T-helper 22 cell (primary cell): ENCODE results near the gene HS3ST2.
"Not testable (repeated sequence)": the region's sequence is repeated elsewhere in the genome, so short reads cannot be mapped to it uniquely, and the experiment has no call there.

Source experiments
- DNase-seq: peaks from one replicate; pipeline ENCODE4 v3.0.0-alpha.2; 2020; ENCODE audit warnings: low read depth

Gene HS3ST2

DNA sequence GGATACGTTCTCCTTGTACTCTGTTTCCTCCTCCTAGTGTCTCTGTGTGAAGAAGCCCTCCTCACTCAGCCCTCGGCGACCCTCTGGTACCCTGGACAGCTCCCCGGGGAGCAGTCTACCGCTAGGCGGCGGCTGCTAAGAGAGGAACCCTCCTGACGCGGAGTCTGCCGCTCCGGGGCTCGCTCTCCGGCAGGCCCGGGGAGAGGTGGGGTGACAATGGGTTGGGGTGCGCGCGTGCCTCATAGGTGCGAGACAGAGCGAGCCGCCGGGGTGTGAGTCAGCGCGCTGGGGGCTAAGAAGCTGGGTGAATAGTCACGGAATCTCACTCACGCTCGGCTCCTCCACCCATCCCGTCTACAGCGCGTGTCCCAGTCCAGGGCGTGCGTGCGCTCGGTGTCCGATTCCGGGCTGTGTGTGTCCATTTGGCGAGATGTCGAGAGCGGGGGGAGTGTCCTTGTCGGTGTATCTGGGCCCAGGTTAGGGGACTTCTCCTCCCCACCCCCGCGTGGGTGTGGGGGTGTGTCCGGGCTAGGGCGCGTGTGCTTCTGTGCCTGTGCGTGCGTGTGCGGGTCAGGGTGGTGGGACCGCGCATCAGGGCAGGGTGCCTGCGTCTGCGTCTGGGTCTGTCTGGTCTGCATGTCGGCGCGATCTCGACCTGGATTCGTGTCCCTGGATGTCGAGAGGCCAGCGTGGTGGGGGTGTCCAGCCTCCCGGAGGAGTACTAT lies 577 bp upstream of the HS3ST2 start:
- DNase-seq = no peak

DNA sequence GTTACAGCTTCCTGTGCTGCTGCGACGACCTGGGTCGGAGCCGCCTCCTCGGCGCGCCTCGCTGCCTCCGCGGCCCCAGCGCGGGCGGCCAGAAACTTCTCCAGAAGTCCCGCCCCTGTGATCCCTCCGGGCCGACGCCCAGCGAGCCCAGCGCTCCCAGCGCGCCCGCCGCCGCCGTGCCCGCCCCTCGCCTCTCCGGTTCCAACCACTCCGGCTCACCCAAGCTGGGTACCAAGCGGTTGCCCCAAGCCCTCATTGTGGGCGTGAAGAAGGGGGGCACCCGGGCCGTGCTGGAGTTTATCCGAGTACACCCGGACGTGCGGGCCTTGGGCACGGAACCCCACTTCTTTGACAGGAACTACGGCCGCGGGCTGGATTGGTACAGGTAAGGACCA lies 746 bp downstream of the HS3ST2 start:
- DNase-seq = no peak

DNA sequence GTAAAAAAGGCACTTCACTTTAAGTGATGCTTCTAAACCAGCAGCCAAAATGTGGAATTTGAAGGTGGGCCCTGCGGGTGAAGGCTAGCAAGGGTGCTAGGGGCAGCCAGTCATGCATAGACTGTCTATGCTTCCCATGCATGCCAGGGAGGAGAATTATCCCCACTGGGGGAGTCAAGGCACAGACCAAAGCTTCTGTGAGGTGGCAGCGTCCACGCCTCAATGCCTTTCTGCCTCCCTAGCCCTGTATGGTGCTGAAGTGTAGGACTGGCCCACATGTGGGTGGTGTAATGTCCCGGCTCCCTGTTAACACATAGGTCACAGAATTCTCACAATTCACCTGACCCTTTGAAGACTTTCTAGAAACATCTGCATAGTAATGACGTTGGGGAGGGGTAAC lies 1.9 kb downstream of the HS3ST2 start:
- DNase-seq = no peak

DNA sequence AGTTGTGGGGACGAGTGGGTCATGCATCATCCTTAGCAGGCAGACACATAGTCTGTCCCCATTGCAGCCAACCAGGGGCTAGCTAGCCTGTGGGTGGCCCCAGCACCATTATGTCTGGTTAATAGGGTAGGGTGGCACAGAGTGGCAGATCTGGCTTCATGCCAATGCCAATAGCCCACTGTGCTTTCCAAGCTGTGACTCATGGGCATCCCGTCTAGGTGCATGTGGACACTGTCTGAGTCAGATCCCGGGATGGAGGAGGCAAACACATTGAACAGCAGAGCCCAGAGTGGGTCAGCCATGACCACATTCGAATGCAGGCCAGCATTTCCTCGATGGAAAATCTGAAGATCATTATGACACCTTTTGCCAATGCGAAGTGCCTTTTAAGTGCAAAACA lies 2.5 kb downstream of the HS3ST2 start:
- DNase-seq = no peak

DNA sequence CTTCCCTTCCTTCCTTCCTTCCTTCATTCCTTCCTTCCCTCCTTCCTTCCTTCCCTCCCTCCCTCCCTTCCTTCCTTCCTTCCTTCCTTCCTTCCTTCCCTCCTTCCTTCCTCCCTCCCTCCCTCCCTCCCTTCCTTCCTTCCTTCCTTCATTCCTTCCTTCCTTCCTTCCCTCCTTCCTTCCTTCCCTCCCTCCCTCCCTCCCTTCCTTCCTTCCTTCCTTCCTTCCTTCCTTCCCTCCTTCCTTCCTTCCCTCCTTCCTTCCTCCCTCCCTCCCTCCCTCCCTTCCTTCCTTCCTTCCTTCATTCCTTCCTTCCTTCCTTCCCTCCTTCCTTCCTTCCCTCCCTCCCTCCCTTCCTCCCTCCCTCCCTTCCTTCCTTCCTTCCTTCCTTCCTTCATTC lies 4.8 kb downstream of the HS3ST2 start:
- DNase-seq = not testable (repeated sequence)

DNA sequence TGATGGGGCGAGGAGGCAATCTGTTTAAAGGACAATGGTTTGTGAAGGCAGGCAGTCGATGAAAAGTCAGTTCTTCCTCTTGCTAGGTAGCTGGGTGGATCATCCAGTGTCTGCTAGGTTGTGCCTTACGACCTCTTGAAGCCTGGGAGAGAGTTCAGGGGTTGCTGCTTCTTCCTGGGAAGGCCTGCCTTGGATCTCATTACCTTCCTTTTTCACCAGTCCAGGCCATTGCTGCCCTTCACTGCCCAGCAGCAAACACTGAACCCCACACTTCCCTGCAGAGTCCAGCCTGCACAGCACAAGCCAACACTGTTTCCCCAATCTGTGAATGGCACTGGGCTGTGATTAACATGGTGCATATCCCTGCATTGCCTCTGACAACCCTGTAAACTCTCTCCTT lies 24.7 kb downstream of the HS3ST2 start:
- DNase-seq = no peak

DNA sequence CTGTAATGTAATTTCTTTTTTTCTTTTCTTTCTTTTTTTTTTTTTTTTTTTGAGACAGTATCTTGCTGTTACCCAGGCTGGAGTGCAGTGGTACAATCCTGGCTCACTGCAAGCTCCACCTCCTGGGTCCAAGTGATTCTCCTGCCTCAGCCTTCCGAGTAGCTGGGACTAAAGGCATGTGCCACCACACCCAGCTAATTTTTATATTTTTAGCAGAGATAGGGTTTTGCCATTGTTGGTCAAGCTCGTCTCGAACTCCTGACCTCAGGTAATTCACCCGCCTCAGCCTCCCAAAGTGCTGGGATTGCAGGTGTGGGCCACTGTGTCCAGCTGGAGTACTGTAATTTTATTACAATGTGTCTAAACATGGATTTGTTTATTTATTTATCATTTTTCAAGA lies 28.1 kb downstream of the HS3ST2 start:
- DNase-seq = not testable (repeated sequence)

DNA sequence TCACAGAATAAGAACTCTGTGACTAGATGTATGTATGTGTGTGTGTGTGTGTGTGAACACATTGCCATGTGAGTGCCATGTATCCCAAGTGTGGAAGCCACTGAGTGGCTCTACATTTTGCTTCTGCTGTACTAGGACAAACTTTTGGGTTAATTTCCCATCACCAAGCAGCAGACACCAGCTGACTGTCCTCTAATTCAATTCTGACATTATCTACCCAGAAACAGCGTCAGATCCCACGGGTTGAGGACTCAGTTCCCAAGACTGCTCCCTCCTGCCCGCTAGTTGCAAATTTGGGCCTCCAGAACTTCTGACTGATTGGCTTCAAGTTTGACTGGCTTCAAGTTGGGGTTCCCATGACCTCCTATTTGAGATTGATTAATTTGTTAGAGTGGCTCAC lies 29.2 kb downstream of the HS3ST2 start:
- no peak for DNase-seq

DNA sequence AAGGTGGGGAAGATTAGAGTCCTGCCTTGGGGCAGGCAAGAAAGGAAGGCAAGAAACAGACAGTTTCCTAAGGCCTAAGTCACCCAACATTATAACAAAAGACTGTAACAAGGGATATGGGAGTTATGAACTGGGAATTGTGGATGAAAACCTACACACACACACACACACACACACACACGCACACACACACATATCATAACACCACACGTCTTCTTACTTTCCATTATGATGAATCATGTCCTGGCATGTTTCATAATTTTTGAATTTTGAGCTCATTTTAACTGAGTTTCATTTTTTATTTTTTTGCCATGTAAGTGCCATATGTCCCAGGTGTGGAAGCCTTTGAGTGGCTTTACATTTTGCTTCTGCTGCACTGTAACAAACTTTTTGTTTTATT lies 29.9 kb downstream of the HS3ST2 start:
- DNase-seq = no peak

DNA sequence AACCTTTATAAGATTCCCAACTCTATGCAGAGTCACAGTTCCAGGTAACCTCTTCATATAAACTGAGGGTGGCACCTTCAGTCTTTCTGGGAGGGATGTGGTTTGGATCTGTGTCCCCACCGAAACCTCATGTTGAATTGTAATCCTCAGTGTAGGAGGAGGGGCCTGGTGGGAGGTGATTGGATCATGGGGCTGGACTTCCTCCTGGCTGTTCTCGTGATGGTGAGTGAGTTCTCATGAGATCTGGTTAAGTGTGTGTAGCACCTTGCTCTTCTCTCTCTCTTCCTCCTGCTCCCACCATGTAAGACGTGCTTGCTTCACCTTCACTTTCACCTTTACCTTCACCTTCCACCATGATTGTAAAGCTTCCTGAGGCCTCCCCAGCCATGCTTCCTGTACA lies 30.5 kb downstream of the HS3ST2 start:
- no peak for DNase-seq

DNA sequence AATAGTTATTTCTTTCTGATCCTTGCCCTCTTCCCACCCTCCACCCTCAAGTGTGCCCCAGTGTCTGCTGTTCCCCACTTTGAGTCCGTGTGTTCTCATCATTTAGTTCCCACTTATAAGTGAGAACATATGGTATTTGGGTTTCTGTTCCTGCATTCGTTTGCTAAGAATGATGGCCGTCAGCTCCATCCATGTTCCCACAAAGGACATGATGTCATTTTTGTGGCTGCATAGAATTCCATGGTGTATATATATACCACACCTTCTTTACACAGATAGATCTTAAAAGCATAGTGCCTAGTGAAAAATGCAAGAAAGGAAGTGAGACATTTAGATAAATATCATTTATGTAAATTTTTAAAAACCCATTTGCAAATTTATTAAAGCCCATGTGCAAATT lies 33.1 kb downstream of the HS3ST2 start:
- no peak for DNase-seq

DNA sequence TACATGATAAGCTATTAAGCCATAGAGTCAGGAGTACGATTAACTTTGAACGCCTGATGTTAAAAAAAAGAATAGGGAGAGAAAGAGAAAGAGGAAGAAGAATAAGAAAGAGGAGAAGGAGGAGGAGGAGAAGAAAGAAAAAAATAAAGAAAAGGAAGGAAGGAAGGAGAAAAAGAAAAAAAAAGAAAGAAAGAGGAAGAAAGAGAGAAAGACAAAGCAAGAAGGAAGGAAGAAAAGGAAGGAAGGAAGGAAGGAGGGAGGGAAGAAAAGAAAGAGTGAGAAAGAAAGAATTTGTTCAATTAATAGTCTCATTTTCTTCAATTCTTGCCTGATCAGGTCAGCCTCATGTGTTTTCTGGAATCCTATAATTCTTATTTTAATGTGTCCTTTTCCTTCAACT lies 33.7 kb downstream of the HS3ST2 start:
- no peak for DNase-seq

DNA sequence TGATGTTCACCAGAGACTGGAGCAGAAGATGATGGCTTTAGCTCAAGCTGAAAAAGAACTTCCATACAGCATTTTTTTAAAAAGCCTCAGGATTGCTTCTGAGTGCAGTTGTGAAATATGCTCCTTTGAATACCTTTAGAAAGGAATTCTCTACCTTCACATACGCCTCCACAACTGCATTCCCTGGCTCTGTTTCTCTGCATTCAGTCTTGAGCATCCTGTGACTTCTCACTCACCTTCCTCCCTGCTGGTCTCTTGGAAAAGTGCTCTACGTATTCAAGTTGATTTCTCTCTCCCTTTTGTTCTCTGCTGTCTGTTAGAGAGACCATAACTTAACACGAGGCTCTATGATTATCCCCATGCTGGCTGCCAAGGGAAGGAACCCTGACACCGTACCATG lies 34.5 kb downstream of the HS3ST2 start:
- DNase-seq = no peak

DNA sequence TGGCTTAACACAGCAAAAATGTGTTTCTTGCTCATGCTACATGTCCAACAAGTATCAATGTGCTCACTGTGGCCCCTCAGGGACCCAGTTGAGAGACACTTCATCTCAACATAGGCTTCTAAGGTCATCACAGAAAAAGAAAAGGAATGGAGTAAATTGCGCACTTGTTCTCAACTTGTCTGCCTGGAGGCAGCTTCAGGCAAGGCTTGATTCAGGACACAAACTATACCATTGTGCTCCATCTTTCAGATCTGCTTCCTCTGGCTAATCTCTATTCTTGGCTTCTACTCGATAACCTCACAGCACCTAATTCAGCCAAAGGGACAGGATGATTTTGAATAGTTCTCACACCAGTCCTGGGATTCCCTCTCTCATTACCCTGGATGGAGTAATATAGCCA lies 35.6 kb downstream of the HS3ST2 start:
- DNase-seq = no peak

DNA sequence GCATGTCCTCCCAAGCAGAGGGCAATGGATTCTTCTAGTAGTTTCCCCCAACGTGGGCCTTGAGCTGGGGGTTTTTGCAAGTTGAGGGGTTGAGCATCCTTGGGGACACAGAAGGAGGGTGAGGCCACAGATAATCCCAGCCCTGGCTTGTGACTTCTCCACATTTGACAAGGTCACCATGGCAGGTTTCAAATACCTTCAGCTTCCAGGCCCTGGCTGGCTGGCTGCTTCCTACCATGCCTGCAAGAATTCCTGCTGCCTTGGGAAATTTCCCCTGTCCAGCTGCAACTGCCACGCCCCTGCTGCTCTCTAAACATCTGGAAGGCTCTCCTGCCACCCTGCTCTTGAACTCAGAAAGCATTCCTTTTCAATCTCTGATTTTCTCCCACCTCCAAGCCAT lies 41.3 kb downstream of the HS3ST2 start:
- DNase-seq = no peak

DNA sequence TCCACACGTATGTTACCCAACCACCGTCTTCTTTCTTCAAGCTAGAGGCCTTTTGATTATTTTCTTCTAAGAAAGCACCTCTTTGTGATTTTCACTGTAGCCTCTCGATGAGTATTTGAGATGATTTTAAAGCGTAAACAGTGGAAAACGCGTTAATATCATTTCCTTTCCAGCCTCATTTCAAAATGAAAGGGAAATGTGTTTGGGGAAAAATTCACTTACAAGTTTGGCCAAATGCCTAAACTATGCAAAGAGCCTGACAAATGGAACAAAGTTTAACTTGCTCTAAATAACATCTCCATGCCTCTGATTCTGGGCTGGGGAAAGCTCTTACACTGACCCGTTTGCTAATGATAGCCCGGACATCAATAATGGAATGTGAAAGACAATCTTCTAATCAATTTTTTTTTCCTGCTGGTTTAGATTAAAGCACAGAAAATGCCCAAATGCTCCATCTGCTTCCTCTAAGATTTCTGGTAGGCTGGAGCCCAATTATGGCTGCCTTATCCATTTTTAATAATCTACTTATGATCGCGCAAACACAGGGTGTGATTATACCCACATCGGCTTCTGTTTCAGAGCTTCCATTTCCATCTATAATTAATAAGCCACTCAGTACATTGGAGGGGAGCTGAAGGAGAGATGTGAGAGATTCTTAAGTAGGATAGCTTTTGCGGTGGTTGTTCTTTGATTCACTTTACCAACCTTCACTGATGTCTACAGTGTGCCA lies 43.5 kb downstream of the HS3ST2 start:
- DNase-seq = no peak

DNA sequence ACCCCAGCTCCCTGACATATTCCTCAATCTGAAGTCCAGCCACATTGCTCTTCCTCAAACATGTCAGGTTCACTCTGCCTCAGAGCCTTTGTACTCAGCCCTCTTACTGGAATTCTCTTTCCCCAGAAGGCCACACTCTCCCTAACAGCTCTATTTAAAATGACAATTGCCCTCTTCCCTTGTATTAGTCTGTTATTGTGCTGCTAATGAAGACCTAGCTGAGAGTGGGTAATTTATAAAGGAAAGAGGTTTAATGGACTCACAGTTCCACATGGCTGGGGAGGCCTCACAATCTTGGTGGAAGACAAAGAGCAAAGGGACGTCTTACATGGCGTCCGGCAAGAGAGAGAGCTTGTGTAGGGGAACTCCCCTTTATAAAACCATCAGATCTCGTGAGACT lies 46.0 kb downstream of the HS3ST2 start:
- no peak for DNase-seq

DNA sequence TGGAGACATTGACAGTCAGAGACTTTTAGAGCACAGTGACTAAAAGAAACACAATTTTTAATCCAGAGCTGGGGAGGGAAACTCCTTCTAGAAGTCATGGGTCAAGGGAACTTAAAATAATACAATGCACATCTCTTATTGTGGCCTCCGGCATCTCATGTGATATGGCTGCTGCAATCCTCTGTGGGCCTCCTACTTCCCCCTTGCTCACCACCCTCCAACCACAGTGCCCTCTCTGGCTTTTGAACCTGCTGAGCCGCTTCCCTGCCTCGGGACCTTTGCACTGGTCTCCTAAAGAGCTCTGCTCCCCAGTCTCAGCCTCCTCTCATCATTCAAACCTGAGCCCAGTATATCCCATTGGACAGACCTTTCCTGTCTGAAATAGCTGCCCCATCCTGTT lies 47.6 kb downstream of the HS3ST2 start:
- no peak for DNase-seq

DNA sequence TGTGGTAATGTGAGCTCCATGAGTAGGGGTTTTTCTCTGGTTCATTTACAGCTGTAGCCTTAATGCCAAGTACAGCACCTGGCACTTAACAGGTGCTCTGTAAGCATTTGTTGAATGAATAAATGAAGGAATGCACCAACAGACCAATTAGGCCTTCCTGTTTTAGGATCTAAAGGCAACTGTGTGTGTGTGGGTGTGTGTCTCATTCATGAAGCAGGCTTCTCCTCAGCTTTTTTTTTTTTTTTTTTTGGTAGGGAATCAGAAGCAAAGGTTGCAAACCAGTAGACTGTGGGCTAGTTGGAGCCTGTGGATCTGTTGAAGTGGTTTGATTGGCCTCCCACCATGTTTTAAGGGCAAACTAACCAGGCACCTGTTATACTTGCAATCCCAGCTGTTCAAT lies 48.1 kb downstream of the HS3ST2 start:
- no peak for DNase-seq

DNA sequence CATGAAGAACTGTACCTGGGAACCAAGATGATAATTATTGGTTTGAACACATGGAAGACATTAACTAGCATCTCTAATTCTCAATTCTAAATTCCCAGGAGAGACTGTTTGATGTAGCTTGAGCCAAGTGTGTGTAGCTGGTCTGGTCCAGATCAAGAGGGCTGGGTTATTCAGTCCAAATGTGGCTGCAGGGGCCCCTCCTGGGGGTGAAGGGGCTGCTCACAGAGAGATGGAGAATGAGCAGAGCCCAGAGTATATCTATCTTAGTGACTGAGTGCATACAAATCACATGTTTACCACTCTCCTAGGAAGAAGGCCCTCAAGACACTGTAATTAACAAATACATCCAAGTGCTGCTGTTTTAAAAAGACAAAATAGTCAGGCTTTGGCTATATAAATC lies 50.4 kb downstream of the HS3ST2 start:
- DNase-seq = no peak

DNA sequence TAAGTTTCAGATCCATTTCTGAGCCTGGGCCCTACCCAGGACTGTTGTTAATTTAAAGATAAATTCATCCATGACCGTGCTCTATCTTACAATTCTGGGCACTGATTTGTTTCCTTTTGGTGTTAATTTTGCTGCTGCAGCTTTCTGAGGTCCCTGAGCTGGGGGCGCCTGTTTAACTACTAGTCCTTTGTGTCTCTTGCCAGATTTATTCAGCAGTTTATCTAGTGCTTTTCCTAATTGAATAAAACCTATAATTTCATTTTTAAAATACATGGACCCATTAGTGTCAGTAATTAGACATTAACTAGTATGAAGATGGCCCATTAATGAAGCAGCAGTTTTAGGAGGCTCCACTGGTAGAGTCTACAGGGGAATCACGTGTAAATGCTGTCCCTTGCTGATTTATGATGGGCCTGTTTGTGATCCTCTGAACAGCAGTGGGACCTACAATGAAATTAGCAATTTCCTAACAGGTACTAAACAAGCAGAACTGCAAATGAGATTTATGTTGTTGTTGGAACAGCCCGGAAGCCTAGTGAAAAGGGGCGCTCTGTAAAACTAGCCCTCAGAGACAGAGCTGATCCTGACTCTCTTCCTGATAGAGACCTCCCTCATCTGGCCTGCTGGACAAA lies 54.7 kb downstream of the HS3ST2 start:
- DNase-seq = no peak

DNA sequence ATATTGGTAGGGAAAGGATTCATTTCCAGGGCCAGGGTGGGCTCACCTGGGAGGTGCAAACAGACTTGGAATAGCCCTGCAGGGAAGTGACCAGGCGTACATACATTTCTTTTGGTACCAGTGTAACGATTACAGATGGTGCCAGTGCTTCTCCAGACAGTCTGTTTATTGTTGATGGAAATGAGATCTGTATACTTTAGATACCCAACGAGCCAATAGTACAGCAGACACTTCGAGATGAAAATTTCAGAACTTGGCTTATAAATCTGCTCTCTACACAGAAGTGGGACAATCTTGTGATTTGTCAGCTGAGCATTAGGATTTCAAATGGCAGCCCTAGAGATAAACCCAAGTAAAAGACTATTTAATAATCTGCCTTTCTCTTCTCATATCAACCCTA lies 57.9 kb downstream of the HS3ST2 start:
- no peak for DNase-seq

DNA sequence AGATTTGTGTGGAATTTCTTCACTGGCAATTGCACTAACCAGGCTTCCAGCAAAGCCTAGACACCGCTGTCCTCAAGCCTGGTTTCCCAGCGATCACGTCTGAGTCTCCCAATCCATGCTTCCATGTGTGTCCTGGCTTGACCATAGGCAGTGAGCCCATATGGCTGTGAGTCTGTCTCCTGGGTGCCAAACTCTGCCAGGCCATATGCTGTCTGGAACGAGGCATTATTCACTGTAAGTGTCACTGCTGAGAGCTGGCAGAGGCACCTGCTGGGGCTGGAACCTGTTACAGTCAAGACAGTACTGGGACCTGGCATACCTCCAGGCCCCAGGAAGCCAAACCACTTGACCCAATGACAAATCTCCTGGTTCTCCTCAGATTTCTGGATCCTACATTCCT lies 60.4 kb downstream of the HS3ST2 start:
- DNase-seq = no peak

DNA sequence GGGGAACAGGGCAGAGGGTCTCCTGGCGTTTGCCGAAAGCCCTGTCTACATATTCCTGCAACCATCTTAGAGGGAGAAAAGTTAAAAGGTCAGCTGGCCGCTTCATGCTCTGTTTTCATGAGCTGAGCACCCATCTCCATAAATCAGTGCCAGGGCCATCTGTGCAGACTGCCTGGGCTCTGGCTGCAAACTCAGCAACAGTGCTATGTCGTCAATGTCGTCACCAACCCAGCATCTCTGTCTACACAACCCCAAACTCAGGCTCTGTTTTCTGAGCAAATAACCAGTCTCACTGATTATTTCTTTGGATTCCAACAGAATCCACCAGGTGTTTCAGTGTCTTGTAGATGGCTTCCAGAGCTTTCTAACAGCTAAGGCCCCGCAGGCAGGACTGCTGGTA lies 65.0 kb downstream of the HS3ST2 start:
- no peak for DNase-seq
